Measurements from ENCODE around the gene APOA5.

- no peak for TF ChIP-seq CTCF (conservative IDR thresholded peaks at IDR 0.05)
- TF ChIP-seq EZH2 (IDR thresholded peaks at IDR 0.05; ENCODE audit: low read depth) = no peak
These were observed 1.3 kb downstream of the APOA5 start for GRCh38 chr11:116790167-116791001.

All from PC-9 (cell line).